NCI-H2081 (cell line): Measurements from ENCODE around the gene NACA2.
"Not testable (repeated sequence)": the region's sequence is repeated elsewhere in the genome, so short reads cannot be mapped to it uniquely, and the experiment has no call there.

Source experiments
- DNase-seq, 2 experiments: peaks; one replicate each; lab custom pipeline; 2025; lab: John Stamatoyannopoulos, UW

Gene NACA2

GRCh38 chr17:61599608-61600007, 8.6 kb upstream of the NACA2 start:
- no peak for DNase-seq

- DNase-seq: no peak
These were observed 7.0 kb upstream of the NACA2 start for GRCh38 chr17:61598014-61598413.

- DNase-seq: peak; percentile 48 to 85
These were observed 6.6 kb upstream of the NACA2 start for GRCh38 chr17:61597607-61598006.

- no peak for DNase-seq
These were observed 4.6 kb upstream of the NACA2 start for GRCh38 chr17:61595418-61596186.

- no peak for DNase-seq
These were observed 3.3 kb upstream of the NACA2 start for GRCh38 chr17:61594294-61594825.

- DNase-seq: no peak
These were observed 2.4 kb upstream of the NACA2 start for GRCh38 chr17:61593426-61593825.

- no peak for DNase-seq
These were observed 911 bp upstream of the NACA2 start for GRCh38 chr17:61591930-61592329.

GRCh38 chr17:61589990-61590389, 1.0 kb downstream of the NACA2 start:
- DNase-seq: no peak

GRCh38 chr17:61587807-61588660, 3.0 kb downstream of the NACA2 start:
- DNase-seq: no peak

GRCh38 chr17:61587242-61587641, 3.8 kb downstream of the NACA2 start:
- DNase-seq: no peak

- DNase-seq: not testable (repeated sequence)
These were observed 4.4 kb downstream of the NACA2 start for GRCh38 chr17:61586622-61587021.

GRCh38 chr17:61586031-61586566, 4.9 kb downstream of the NACA2 start:
- no peak for DNase-seq

GRCh38 chr17:61584866-61585265, 6.2 kb downstream of the NACA2 start:
- DNase-seq: no peak

GRCh38 chr17:61584266-61584665, 6.8 kb downstream of the NACA2 start:
- no peak for DNase-seq

- no peak for DNase-seq
These were observed 7.3 kb downstream of the NACA2 start for GRCh38 chr17:61583660-61584264.

GRCh38 chr17:61583242-61583641, 7.8 kb downstream of the NACA2 start:
- peak in 1 of 2 experiments; percentile 52 for DNase-seq

- DNase-seq: no peak
These were observed 8.4 kb downstream of the NACA2 start for GRCh38 chr17:61582593-61582992.

- DNase-seq: no peak
These were observed 9.2 kb downstream of the NACA2 start for GRCh38 chr17:61581611-61582349.

- no peak for DNase-seq
These were observed 10.5 kb downstream of the NACA2 start for GRCh38 chr17:61580502-61580901.

- DNase-seq: no peak
These were observed 11.1 kb downstream of the NACA2 start for GRCh38 chr17:61579961-61580360.

- DNase-seq: no peak
These were observed 11.7 kb downstream of the NACA2 start for GRCh38 chr17:61579347-61579746.

- no peak for DNase-seq
These were observed 12.4 kb downstream of the NACA2 start for GRCh38 chr17:61578645-61579044.
